GM19025 (cell line): Measurements from ENCODE around the gene THY1.
"Not testable (repeated sequence)": the region's sequence is repeated elsewhere in the genome, so short reads cannot be mapped to it uniquely, and the experiment has no call there.

Experiments
- ATAC-seq: cut with Tn5 transposase; IDR thresholded peaks from one replicate; pipeline ENCODE4 v1.9.1; 2021; ENCODE audit warnings: mild to moderate bottlenecking, low read depth, moderate library complexity; ENCODE audit not compliant: unreplicated experiment

THY1 gene

DNA sequence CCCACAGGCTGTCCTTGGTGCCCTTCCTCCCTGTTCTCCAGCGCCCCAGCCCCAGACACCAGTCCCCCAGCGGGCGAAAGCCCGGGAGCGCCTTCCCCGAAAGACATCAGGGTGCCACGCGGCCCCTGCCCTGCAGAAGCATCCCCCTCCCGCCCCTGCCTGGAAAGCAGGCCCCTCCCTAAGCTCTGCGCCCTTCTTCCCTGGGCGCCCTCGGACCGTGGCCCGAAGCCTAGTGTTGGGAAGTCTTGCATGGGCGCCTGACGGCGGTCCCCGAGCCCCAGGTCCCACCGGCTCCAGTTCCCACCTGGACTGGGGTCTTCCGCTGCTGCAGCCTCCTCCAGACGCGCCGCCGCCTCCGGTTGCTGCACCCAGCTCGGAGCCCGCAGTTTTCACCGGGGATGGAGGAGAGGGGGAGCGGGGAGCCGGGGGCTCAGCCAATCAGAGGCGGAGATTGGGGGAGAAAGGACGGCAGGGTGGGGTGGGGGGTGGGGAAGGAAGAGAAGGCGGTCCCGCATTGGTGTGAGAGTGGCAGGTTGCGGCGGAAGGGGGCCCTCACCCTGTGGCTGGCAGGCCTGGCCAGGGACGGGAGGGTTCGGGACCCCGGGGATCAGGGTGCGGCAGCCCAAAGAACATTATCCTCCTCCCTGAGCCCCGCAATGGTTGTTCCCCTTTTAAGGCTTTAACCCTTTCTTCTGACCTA is at the start of gene THY1:
TSS of gene THY1 (minus strand) at position 364 of the 700 bp plus-strand sequence. CDS start 2,267 bp downstream, outside the sequence.
- ATAC-seq = no peak

DNA sequence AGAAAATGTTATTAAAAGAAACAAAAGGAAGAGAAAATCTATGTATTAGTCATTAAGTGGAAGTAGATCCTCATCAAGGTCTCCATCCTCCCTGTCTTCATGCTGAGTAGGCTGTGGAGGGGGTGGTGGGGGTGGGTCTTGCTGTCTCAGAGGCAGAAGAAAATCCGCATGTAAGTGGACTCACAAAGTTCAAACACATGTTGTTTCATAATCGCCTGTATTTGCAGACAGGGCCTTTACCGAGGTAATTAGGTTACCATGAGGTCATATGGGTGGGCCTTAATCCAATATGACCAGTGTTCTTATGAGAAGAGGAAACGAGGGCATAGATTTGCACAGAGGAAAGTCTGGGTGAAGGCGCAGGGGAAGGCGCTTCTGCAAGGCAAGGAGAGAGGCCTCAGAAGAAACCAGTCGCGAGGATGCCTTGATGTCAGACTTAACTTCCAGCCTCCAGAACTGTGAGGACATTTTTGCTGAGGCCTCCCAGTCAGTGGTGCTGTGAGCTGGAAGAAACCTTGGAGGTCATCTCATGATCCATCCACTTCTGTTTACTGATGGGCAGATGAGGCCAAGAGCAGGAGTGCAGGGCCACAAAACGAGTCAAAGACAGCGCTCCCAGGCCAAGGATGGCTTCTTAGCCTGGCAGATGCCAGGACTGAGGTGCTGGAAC is 49.3 kb upstream of the THY1 start:
- no peak for ATAC-seq

DNA sequence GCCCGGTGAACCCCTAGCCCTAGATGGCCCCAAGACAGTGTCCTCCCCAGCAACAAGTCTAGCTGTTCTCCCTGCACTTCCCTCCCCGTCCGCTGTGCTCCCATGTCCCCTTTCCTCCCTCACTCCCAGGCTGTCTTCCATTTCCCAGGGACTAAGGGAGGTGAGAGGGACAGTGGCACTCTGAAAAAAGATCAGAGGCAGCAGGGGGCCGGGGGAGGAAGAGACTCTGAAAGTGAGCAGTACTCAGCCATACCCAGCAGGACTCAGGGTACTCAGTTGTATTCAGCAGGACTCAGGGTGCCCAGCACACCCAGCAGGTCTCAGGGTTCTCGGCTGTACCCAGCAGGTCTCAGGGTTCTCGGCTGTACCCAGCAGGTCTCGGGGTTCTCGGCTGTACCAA is 48.4 kb upstream of the THY1 start:
- no peak for ATAC-seq

DNA sequence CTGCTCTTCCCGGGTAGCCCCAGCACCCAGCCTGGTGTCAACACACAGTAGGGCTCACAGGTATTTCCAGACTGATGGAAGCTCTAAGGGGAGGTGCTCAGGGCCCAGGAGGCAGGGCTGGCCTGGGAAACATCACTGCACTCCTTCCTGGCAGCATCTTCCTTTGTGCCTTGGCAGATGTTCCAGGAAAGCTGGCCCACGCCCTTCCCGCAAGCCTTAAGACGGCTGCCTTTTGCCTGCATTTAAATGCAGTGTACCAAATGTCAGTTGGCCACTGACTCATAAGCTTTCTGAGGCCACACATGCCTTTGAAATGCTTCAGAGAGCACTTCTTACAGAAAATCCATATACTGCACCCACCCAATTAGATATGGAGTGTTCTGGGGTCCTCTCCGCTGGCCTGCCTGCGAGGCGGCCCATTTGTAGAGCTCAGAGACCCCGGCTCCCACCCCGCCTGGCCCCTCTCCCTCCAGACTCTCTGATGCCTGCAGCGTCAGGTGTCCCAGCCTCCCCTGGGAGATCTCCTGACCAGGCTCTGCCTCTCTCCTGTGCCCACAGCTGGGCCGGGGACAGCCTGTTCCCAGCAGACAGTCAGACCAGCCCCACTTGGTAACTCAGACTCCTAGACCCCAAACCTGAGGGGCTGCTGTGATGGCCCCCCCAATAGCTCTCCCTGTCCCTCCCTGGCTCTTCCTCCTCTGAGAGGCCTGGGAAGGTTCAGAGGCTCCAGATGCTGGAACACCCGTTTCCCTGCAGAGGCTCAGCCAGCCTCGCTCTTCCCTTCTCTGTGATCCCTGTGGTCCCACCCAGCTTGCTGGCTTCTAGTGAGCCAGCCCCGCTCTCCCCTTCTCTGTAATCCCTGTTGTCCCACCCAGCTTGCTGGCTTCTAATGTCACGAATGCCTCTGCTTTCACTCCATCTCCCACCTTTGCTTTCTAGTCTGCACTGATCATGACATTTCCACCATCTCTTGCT is 47.6 kb upstream of the THY1 start:
- no peak for ATAC-seq

DNA sequence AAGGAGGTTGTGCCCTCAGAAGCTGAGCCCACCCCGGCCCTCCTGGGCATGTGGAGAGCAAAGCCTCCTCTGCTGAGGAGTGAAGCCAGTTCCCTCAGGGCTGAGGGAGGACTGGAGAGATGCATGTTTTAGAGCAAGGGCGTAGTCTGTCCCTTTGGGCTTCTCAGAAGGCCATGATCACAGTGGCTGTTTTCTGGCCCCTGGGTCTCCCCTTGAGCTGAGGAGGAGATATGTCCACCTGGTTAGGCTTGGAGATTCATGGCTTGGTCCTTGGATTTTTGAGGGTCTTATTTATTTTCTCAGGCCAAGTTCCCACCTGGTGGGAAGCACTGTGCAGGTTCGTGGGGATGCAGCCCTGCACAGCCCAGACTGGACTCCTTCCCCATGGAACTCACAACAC is 46.5 kb upstream of the THY1 start:
- no peak for ATAC-seq

DNA sequence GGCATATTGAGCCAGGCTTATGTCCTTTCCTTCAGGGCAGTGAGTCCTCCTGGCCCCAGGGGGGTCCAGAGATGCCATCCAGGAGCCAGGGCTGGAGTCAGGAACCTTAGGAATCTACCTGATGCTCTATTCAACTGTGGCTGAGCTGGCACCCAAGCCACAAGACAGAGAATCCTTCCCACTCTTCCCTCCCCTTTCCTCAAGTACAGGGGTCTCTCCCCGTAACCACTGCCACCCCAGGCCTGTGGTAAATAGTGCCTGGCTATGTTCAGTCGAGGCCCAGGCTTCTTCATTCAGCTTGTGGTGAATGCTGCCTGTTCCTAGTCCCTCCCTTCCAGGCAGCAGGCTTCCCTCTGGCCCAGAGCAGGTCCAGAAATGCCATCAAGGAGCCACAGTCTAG is 45.5 kb upstream of the THY1 start:
- no peak for ATAC-seq

DNA sequence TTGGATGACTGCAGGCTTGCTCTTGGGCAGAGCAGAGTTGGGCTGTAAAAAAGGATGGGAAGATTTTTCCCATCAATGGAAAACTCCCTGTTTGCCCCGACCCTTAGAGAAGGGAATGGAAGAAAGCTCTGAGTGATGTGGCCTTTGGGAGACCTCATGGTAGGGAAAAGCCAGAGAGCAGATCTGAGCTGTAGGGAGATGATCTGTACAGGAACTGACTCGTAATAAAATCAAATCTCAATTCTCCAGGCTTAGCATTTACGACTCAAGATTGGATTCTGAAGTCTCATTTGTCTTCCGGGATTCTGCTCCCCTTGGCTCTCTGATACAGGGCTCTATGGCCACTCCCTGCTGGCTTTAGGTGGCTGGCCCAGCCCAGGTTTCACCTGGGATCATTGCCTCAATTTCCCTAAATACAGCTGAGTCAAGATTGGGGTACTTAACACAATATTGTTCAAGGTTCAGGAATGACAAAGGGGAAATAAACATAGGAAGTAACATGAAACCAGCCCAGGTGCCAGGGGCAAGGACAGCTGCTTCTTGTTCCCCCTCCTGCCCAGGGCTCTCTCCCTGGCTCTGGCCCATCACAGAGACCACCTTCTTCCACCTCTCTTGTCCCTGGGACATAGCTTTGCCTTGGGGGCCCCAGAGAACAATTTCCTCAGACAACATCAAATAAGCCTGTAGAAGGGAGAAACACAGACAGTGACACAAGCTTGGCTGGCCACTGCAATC is 38.4 kb upstream of the THY1 start:
- ATAC-seq = no peak

DNA sequence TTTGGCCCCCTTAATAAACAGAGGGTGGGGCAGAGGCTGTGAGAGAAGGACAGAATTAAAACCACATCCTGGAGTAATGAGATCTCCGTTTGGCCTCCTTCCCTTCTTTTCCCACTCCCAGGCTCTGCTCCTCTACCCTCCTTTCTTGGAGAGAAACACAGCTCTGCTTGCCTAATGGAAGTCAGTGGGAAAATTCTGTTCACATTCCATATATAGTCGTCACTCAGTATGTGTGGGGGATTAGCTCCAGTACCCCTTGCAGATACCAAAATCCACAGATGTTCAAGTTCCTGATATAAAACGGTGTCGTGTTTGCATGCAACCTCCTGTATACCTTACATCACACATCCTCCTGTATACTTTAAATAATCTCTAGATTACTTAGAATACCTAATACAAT is 37.6 kb upstream of the THY1 start:
- ATAC-seq = no peak

DNA sequence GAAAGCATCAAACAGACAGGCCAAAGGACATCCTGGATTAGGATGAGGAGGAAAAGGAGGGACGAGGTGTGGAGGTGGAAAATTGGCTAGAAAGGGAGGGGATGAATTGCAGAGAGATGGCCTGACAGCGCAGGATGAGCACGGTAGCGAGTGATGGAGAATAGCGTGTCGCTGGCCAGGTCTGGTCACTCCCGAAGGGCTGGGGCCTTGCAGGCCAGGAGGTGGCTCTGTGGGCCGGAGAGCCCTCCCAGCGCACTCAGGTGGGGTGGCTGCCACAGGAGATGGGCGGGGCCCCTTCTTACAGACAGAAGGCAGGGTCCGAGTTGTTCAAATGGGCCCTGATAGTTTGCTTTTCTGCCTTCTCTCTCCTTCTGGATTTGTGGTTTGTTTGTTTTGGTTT is 37.1 kb upstream of the THY1 start:
- no peak for ATAC-seq

DNA sequence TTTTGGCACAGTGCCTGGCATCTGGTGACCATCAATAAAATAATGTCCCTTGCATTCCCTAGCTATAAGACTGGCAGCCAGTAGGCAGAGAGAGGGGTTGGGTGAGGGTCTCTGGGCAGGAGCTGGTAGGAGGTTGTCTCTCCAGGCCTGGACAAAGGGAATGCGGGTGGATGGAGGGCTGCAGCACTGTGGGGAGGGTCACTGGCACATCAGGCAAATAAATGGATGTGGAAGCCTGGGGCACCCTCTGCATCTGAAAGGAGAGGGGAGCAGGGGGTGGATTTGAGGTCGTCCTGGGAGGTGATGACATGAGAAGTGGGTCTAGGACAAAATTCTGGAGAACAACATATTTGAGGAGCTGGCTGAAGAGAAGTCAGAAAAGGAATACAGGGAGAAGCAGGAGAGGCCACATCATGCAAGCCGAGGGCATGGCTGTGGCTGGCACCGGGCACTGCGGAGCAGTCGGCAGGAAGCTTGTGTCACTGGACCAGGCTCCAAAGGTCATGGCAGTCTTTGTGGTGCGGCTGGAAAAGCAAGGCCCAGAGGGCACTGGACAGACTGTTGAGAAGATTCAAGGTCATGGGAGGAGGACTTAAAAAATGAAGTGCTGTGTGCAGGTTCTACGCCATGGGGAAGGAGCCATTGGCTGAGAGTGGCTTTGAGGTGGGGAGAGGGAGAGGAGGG is 36.5 kb upstream of the THY1 start:
- ATAC-seq = no peak

DNA sequence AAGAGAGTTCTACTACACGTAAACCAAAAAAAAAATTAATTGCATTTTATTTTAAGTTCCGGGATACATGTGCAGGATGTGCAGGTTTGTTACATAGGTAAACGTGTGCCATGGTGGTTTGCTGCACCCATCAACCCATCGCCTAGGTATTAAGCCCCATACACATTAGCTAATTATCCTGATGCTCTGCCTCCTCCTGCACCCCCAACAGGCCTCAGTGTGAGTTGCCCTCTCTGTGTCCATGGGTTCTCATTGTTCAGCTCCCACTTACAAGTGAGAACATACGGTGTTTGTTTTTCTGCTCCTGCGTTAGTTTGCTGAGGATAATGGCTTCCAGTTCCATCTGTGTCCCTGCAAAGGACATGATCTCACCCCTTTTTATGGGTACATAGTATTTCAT is 32.7 kb upstream of the THY1 start:
- ATAC-seq = not testable (repeated sequence)

DNA sequence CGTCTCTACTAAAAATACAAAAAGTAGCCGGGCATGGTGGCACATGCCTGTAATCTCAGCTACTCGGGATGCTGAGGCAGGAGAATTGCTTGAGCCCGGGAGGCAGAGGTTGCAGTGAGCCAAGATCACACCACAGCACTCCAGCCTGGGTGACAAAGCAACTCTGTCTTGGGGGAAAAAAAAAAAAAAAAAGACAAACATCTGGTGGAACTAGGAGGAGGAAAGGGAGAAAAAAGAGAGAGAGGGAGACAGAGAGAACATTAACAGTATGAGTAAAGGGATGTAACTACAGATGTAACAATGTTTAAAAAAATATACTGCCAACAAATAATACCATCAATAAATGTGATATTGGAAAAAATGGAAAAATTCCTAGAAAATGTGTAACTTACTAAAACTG is 32.3 kb upstream of the THY1 start:
- ATAC-seq = not testable (repeated sequence)

DNA sequence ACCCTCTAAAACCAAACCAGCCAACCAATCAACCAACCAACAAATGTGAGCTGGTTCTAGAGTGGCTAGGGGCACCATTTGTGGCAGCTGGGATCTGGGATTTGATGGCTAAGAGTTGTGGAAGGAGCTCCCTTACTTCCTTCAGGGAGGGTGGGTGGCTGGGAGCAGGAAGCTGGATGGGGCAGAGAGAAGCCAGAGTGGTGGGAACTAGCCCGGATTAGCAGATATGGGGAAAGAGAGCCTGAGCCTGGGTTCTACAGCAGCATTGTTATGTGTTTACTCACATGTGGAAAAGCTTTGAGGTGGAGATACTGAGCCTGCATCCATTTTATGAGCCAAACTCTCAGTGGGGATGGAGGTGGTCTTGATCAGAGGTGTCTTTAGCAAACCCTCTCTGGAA is 30.9 kb upstream of the THY1 start:
- no peak for ATAC-seq

DNA sequence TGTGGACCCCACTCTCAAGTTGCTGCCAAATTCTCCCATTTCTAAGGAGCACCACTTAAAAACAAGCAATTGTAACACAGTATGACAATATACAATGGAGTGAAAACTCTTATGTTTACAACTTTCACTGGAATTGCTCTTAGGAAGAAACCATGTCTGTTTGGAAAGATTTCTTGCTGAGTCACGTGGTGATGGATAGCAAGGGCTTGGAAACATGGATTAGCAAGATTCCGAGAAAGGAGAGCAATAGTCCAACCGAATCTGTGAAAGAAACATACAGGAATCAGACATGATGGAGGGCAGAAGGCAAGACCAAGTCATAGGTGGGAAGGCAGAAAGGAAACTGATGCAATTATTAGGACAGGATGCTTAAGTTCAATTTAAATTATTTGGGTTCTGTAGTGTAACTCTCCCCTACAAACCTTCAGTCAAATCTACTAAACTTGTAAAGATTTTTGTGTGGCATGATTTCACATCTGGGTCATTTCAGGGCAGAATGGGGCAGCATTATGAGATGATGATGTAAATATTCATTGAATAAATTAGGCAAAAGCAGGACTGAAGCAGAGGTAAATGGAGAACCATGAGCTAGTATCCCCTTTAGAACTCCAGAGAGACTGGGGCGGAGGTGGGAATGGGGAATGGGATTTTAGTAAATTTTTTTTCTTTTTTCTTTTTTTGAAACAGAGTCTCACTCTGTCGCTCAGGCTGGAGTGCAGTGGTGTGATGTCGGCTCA is 27.8 kb upstream of the THY1 start:
- ATAC-seq = no peak

DNA sequence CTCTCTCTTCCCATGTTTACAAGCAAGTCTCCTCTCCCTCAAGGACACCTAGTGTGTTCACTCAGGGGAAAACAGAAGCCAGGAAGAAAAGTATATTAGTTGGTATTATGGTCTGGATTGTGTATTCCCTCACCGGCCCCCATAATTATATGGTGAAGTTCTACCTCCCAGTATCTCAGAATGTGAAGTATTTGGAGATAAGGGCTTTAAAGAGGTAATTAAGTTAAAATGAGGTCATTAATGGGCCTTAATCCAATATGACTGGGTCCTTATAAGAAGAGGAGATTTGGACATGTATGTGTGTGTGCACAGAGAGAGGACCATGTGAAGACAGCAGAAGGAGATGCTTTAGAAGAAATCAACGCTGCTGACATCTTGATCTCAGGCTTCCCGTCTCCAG is 26.5 kb upstream of the THY1 start:
- no peak for ATAC-seq

DNA sequence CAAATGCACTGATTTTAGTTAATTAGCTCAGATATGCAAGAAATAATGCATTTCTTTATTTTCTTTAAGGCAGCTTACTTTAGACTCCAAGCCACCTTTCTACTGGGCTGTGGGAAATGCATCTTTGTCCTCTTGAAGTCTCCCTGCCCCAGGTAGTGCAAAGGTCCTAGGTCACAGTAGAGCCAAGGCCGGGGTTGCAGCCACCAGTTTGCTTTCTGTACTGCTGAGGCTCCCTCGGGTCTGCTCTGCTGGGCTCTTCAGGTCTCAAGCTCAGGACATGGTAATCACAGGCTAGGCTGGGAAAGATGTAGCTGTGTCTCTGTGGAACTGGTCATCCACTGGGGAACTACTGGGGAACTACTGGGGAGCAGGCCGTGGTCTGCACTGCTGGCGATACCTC is 25.4 kb upstream of the THY1 start:
- no peak for ATAC-seq

DNA sequence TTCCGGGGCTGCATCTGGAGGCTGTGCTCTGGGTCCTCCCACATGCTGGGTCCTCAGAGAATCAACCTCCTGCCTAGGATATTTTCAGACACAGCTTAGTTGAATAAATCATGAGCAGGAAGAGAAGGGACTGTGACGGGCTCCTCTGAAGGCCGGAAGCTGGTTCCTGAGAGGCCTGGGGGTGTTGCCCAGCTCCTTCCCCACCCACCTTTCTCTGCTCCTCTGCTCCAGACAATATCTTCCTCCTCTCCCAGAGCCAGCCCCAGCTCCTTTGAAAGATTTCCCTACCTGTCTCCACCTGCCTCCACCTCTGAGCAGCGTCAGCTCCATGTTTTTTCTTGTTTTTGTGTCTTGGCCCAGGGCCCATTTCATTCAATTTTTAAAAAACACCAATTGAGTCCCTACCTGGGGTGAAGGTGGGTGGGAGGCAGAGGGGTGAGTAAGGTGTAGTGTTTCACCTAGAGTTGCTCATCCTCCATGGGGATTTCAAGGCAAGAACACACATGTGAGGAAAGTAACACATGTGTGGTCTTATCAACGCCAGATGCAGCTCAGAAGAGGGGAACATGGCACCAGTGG is 24.8 kb upstream of the THY1 start:
- no peak for ATAC-seq

DNA sequence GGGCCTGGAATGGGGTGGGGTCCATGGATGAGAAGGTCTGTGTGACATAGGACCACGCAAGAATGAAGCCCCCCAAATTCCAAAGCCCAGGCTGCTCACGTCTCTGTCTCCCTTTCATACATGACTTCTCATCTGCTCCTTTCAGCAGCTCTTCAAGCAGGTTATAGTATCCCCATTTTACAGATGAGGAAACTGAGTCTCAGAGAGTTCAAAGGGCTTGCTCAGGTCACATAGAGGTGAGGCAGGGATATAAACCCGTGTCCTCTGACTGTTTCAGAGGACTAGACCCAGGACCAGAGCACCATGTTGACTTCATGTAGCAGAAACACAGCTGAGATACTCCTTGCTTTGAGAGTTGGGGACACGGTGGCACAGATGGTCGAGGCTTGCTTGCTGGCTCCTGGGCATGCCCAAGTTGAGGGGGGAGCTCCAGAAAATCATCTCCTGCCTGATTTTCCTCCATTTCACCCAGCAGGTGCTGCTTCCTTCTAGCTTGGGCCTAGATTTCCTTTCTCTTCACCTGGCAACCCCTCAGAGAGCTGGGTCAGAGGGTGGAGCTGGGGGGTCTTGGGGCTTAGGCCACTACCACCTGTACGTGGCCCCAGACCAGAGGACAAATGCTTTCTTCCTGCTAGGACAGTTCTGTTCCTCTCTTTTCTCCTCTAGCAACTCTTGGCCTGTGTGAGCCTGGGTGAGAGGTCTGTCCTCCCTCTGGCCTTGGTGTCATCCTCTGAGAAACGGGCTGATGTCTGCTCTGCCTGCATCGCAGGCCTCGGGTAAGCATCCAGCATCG is 24.1 kb upstream of the THY1 start:
- ATAC-seq = no peak
